GM04504 (cell line): ENCODE measurements around the gene ERGIC1.

Source experiments
- DNase-seq: peaks from one replicate; pipeline ENCODE4 v3.0.0-alpha.2; 2012; ENCODE audit warnings: low read depth

ERGIC1 gene

GRCh38 chr5:172983542-172984243 lies 149.6 kb downstream of the ERGIC1 start, which contains the start of gene ATP6V0E1:
Gene ATP6V0E1 (plus strand): TSS chr5:172983771. CDS start chr5:172983861, 90 bp downstream.
- peak; percentile 88 for DNase-seq

- DNase-seq: peak; percentile 73
Observed at GRCh38 chr5:172984244-172984953, 150.3 kb downstream of the ERGIC1 start.

GRCh38 chr5:172985596-172985995 lies 151.5 kb downstream of the ERGIC1 start:
- DNase-seq: no peak

- DNase-seq: no peak
Observed at GRCh38 chr5:172988276-172988675, 154.2 kb downstream of the ERGIC1 start.

- no peak for DNase-seq
Observed at GRCh38 chr5:172990776-172991175, 156.7 kb downstream of the ERGIC1 start.

- DNase-seq: no peak
Observed at GRCh38 chr5:172994405-172994804, 160.4 kb downstream of the ERGIC1 start.

GRCh38 chr5:172999372-172999973 lies 165.4 kb downstream of the ERGIC1 start:
- DNase-seq: no peak

- no peak for DNase-seq
Observed at GRCh38 chr5:172999974-173000373, 165.9 kb downstream of the ERGIC1 start.

- no peak for DNase-seq
Observed at GRCh38 chr5:173001229-173001841, 167.3 kb downstream of the ERGIC1 start.
